ENCODE data around the gene CSH1. TPM values are rescaled to one million over a fixed set of nuclear protein-coding genes. Genes with fewer than 3 reads are reported as not detected.
"Not testable (repeated sequence)": the region's sequence is repeated elsewhere in the genome, so short reads cannot be mapped to it uniquely, and the experiment has no call there.

Gene CSH1
- total RNA-seq, result not detected

DNA sequence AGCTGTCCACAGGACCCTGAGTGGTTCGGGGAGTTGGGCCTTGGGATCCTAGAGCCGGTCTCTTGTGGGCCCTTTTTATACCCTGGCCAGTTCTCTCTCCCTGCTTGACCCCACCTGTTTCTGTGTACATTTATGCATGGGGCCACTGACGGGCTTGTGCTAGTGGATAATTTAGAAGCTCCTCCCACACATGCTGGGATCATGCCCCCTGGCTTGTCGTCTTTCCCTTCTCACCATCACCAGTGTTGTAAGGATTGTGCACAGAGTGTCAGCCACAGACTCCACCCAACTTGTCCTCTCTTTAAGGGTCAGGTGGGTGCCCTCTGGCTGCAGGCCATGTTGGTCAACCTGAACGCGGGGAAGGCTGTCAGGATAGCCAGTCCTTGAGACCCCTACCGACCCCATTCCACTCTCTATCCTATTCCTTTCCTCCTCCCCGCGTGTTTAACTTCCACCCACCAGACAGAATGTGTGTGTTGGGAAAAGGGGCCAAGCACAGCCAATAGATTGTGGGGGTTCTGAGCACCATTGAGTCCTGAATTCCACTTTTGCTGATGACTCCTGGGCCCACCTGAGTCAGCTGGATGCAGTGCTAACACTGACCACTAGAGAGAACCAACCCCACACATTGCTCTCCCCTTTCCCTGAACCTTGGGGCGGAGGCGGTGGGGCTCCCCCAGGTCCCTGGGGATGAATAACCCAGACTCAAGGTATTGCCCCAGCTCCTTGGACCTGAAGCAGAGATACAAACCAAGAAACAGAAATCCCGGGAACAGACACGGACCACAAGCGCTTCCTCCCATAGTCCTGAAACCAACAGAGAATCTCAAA lies at the start of gene CSH1:
Gene CSH1 (minus strand): TSS at position 51 of the 831 bp plus-strand sequence. CDS start 63 bp downstream, outside the sequence.
- H3K4me1 ChIP-seq, H3K9me3 ChIP-seq, ATAC-seq, H3K27me3 ChIP-seq, H3K27ac ChIP-seq, H3K36me3 ChIP-seq, H3K4me3 ChIP-seq: not testable (repeated sequence)
- WGBS, 2 donors (ENCODE audit: low coverage in 1 of 2), result 90% methylated on average over 2 of the region's 14 CpGs

DNA sequence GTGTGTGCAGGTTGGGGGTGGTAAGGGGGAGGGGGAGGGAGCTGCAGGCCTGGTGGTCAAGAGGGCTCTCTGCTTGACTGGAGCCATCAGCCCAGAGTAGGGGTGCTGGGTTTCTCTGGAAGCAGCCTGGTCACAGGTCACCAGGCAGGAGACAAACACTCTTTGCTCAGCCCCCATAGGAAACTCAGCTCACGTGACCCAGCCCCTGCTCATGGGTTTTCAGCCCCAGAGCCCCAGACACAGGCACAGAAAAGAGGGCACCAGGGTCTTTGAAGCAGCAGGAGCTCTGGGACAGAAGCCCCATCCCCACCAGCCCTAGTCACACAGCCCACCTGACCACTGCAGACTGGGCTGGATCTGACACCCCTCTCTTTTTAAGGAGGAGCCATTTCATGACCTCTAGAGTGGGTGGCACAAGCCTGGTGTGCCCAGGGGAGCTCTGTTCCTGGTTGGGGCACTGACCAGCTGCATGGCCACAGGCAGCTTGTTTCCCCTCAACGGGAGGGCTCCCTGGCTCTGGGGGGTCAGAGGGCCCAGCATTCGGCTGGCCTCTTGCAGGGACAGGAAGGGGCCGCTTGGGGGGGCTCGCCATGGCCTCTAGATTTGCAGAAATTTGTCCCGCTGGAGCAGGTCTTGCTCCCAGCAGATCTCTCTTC lies 49.5 kb upstream of the CSH1 start:
- no peak for TF ChIP-seq CTCF (IDR thresholded peaks at IDR 0.05)
- Histone ChIP-seq H3K27me3 (peaks cover 37% of the 10 kb centered on the region), H3K27ac (no peak overlapping the region), H3K36me3 (no peaks in the 10 kb centered on the region), H3K9me3 (no peaks in the 10 kb centered on the region), H3K4me3 (no peak overlapping the region), H3K4me1 (no peaks in the 10 kb centered on the region)
- WGBS, 2 donors (ENCODE audit: low coverage in 1 of 2), result 83% methylated on average over 1 of the region's 6 CpGs; no CpG with 5 or more reads in 1 of the 2 donors
- ATAC-seq, result no peak

GRCh38 chr17:63944736-63945499 lies 48.5 kb upstream of the CSH1 start:
- H3K4me3 ChIP-seq, result no peak overlapping the region
- H3K9me3 ChIP-seq, result no peaks in the 10 kb centered on the region
- ATAC-seq, result no peak
- H3K27ac ChIP-seq, result no peak overlapping the region
- 94% methylated on average over 3 of the region's 24 CpGs; no CpG with 5 or more reads in 1 of the 2 donors for WGBS, 2 donors (ENCODE audit: low coverage in 1 of 2)
- peaks cover 27% of the 10 kb centered on the region for H3K27me3 ChIP-seq
- no peaks in the 10 kb centered on the region for H3K4me1 ChIP-seq
- TF ChIP-seq EP300 (IDR thresholded peaks at IDR 0.05) (no peak), CTCF (IDR thresholded peaks at IDR 0.05) (no peak), POLR2A (IDR thresholded peaks at IDR 0.05) (no peak), POLR2AphosphoS5 (IDR thresholded peaks at IDR 0.05) (no peak)
- no peaks in the 10 kb centered on the region for H3K36me3 ChIP-seq

DNA sequence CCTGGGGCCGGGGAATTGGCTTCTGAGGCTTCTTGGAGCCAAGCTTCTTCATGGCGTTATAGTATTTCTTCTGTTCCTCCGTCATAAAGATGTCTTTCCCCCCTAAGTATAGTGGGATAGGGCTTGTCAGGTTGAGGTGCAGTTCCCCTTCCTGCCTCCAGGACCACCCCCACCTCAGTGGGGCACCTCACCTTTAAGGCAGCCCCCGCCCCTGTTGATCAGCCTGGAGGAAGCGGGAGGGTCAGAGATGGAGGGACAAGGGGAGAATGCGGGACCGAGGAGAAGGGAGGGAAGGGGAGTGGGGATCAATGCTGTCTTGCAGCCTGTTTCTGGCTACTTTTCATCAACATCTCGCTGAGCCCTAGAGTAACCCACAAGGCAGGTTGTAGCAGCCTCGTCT lies 47.4 kb upstream of the CSH1 start:
- TF ChIP-seq CTCF (IDR thresholded peaks at IDR 0.05), result no peak
- no peak for TF ChIP-seq POLR2A (IDR thresholded peaks at IDR 0.05)
- no peak for TF ChIP-seq POLR2AphosphoS5 (IDR thresholded peaks at IDR 0.05)
- TF ChIP-seq EP300 (IDR thresholded peaks at IDR 0.05), result no peak
- H3K27me3 ChIP-seq, result peaks cover 15% of the 10 kb centered on the region
- no peaks in the 10 kb centered on the region for H3K36me3 ChIP-seq
- H3K9me3 ChIP-seq, result no peaks in the 10 kb centered on the region
- no peak for ATAC-seq
- H3K27ac ChIP-seq, result no peak overlapping the region
- no peak overlapping the region for H3K4me3 ChIP-seq
- no peaks in the 10 kb centered on the region for H3K4me1 ChIP-seq
- WGBS, 2 donors (ENCODE audit: low coverage in 1 of 2), result 61% methylated on average over 3 of the region's 9 CpGs; no CpG with 5 or more reads in 1 of the 2 donors

GRCh38 chr17:63942309-63942985 lies 46.1 kb upstream of the CSH1 start:
- TF ChIP-seq EP300 (IDR thresholded peaks at IDR 0.05) (no peak), POLR2AphosphoS5 (IDR thresholded peaks at IDR 0.05) (no peak), CTCF (IDR thresholded peaks at IDR 0.05) (no peak), POLR2A (IDR thresholded peaks at IDR 0.05) (no peak)
- Histone ChIP-seq H3K36me3 (no peaks in the 10 kb centered on the region), H3K27ac (no peak overlapping the region), H3K4me1 (no peaks in the 10 kb centered on the region), H3K27me3 (peaks cover 4% of the 10 kb centered on the region), H3K4me3 (no peak overlapping the region), H3K9me3 (no peaks in the 10 kb centered on the region)
- ATAC-seq, result no peak
- WGBS, 2 donors (ENCODE audit: low coverage in 1 of 2), result 90 to 97% methylated on average over 4 to 8 of the region's 21 CpGs

Measured in gastroesophageal sphincter (tissue), 4 donors.